ENCODE data around the gene SPO11. TPM values are rescaled to one million over a fixed set of nuclear protein-coding genes. Genes with fewer than 3 reads are reported as not detected.

SPO11 gene
- total and polyA plus RNA-seq, 10 of the 15 experiments (the other 5 are each of a cell fraction or from before 2014, with no cell fraction given) = not detected

- ChIA-PET SMC1A (ENCODE audit: uncharacterized antibody, unreplicated experiment) (no interaction called here), POLR2A (no interaction called here), CTCF (no interaction called here), RAD21 (ENCODE audit: unreplicated experiment) (no interaction called here)
- BruUV-seq (replicated peaks) = no TSS peak
- H3K4me3 ChIP-seq = peak overlapping the region; percentile 96; the same call in 1 of the 2 replicates
- H2AFZ ChIP-seq (ENCODE audit: control insufficient read depth, low read depth, low read length) = no peak overlapping the region
- FAIRE-seq (no peak), DNase-seq (ENCODE audit: low read depth, low spot score) (no peak), ATAC-seq (no peak)
- no peak overlapping the region for H3K27ac ChIP-seq (ENCODE audit: control insufficient read depth, insufficient read depth)
- H3K27me3 ChIP-seq (replicated peaks in 1 of 2; ENCODE audit: control insufficient read depth in 2 of 2, insufficient read depth in 2 of 2, low read length in 1 of 2) = no peaks in the 10 kb centered on the region
- H3K36me3 ChIP-seq (ENCODE audit: control insufficient read depth in 2 of 2, insufficient read depth in 2 of 2, low read length in 1 of 2) = peaks cover 4 to 17% of the 10 kb centered on the region in 2 experiments
- H3K4me1 ChIP-seq (ENCODE audit: control insufficient read depth, insufficient read depth, low read length) = peaks cover 4% of the 10 kb centered on the region; the same call in 1 of the 2 replicates
- in situ Hi-C loops (cut with MboI) (no loop called here), intact Hi-C loops (cut with micrococcal nuclease; ENCODE audit: unreplicated experiment) (no loop called here)
- H4K20me1 ChIP-seq (ENCODE audit: control insufficient read depth, insufficient read depth) = no peaks in the 10 kb centered on the region
- H3K9ac ChIP-seq (ENCODE audit: control insufficient read depth, insufficient read depth, low read length) = no peak overlapping the region
- no peak for TF ChIP-seq GATAD2B (conservative IDR thresholded peaks at IDR 0.05; ENCODE audit: low read depth)
- TF ChIP-seq SRF (IDR thresholded peaks at IDR 0.05; ENCODE audit: low read depth in 2 of 2, low read length in 2 of 2) = no peak
- no peak for TF ChIP-seq ZBED1 (IDR thresholded peaks at IDR 0.05; ENCODE audit: borderline replicate concordance)
- TF ChIP-seq KAT2A (conservative IDR thresholded peaks at IDR 0.05; ENCODE audit: control insufficient read depth, low read depth, low read length) = no peak
- no peak for TF ChIP-seq SMC3 (IDR thresholded peaks at IDR 0.05; ENCODE audit: borderline replicate concordance, low read length)
- no peak overlapping the region for H3K4me2 ChIP-seq (ENCODE audit: control insufficient read depth, insufficient read depth)
- H3K79me2 ChIP-seq (ENCODE audit: control insufficient read depth, insufficient read depth, low read length) = peaks cover 26% of the 10 kb centered on the region
- WGBS (ENCODE audit: insufficient coverage, insufficient replicate concordance, low lambda C conversion rate, missing lambda C conversion rate) = 98% methylated on average over 9 of the region's 9 CpGs
- H3K9me3 ChIP-seq (replicated peaks; ENCODE audit: control insufficient read depth, insufficient read depth, low read length) = no peaks in the 10 kb centered on the region
These were observed 23.7 kb downstream of the SPO11 start for GRCh38 chr20:57353351-57353750.

- ChIA-PET POLR2A (no interaction called here), RAD21 (ENCODE audit: unreplicated experiment) (no interaction called here), SMC1A (ENCODE audit: uncharacterized antibody, unreplicated experiment) (interaction anchor here (1.4 kb wide), 1 partner anchor 18 kb away, joined by 5 read pairs; no protein-coding TSS in a partner anchor), CTCF (interaction anchor here (1.5 to 2.5 kb wide), 2 partner anchors 15 to 134 kb away, joined by 3 to 11 read pairs; no protein-coding TSS in a partner anchor)
- H3K9me3 ChIP-seq (replicated peaks; ENCODE audit: control insufficient read depth, insufficient read depth, low read length) = no peaks in the 10 kb centered on the region
- no peak overlapping the region for H3K4me3 ChIP-seq
- no peaks in the 10 kb centered on the region for H3K4me1 ChIP-seq (ENCODE audit: control insufficient read depth, insufficient read depth, low read length)
- no peak overlapping the region for H3K9ac ChIP-seq (ENCODE audit: control insufficient read depth, insufficient read depth, low read length)
- intact Hi-C loops (cut with micrococcal nuclease; ENCODE audit: unreplicated experiment) (no loop called here), in situ Hi-C loops (cut with MboI) (no loop called here)
- WGBS (ENCODE audit: insufficient coverage, insufficient replicate concordance, low lambda C conversion rate, missing lambda C conversion rate) = 97% methylated on average over 6 of the region's 6 CpGs
- BruUV-seq (replicated peaks) = no TSS peak
- no peak for DNase-seq (ENCODE audit: low read depth, low spot score)
- FAIRE-seq = no peak
- peaks cover 17 to 25% of the 10 kb centered on the region in 2 experiments for H3K36me3 ChIP-seq (ENCODE audit: control insufficient read depth in 2 of 2, insufficient read depth in 2 of 2, low read length in 1 of 2)
- no peak overlapping the region for H2AFZ ChIP-seq (ENCODE audit: control insufficient read depth, low read depth, low read length)
- H3K27ac ChIP-seq (ENCODE audit: control insufficient read depth, insufficient read depth) = no peak overlapping the region
- no peaks in the 10 kb centered on the region for H3K27me3 ChIP-seq (replicated peaks in 1 of 2; ENCODE audit: control insufficient read depth in 2 of 2, insufficient read depth in 2 of 2, low read length in 1 of 2)
- no peaks in the 10 kb centered on the region for H3K79me2 ChIP-seq (ENCODE audit: control insufficient read depth, insufficient read depth, low read length)
- no peaks in the 10 kb centered on the region for H4K20me1 ChIP-seq (ENCODE audit: control insufficient read depth, insufficient read depth)
- ATAC-seq = no peak
- H3K4me2 ChIP-seq (ENCODE audit: control insufficient read depth, insufficient read depth) = no peak overlapping the region
- TF ChIP-seq E2F8 (IDR thresholded peaks at IDR 0.05; ENCODE audit: low read depth, partially characterized antibody) (no peak), HDAC6 (IDR thresholded peaks at IDR 0.05; ENCODE audit: unreplicated experiment) (no peak), PRDM15 (CRISPR knock-in tag; IDR thresholded peaks at IDR 0.05) (no peak)
These were observed 31.9 kb downstream of the SPO11 start for GRCh38 chr20:57361517-57361916.

All from GM12878 (cell line).